DMS79 treated with DMSO at 0.1 percent for 48 hours (cell line): ENCODE measurements around the gene RXRB.
A peak's percentile ranks its signal among the peaks of the same experiment; 100 is the strongest.
"Not testable (repeated sequence)": the region's sequence is repeated elsewhere in the genome, so short reads cannot be mapped to it uniquely, and the experiment has no call there.

Experiments
- DNase-seq: peaks from one replicate; lab custom pipeline; 2025; lab: John Stamatoyannopoulos, UW

RXRB gene

GRCh38 chr6:33200219-33201146, at the start of gene RXRB, which contains the start of gene SLC39A7:
TSS of gene RXRB (minus strand) at chr6:33200665. CDS start at chr6:33200476, 189 bp downstream.
TSS of gene SLC39A7 (plus strand) at chr6:33200867. CDS start at chr6:33201246, 379 bp downstream.
- peak; percentile 95 for DNase-seq

- DNase-seq, result no peak
Observed at GRCh38 chr6:33249732-33250630, 49.5 kb upstream of the RXRB start.

GRCh38 chr6:33248932-33249731, 48.7 kb upstream of the RXRB start:
- DNase-seq, result peak; percentile 98

- DNase-seq, result peak; percentile 61
Observed at GRCh38 chr6:33248643-33248931, 48.1 kb upstream of the RXRB start.

GRCh38 chr6:33247977-33248642, 47.6 kb upstream of the RXRB start:
- DNase-seq, result peak; percentile 80

GRCh38 chr6:33243476-33243875, 43.0 kb upstream of the RXRB start:
- DNase-seq, result no peak

- DNase-seq, result no peak
Observed at GRCh38 chr6:33241968-33242367, 41.5 kb upstream of the RXRB start.

- no peak for DNase-seq
Observed at GRCh38 chr6:33237741-33238140, 37.3 kb upstream of the RXRB start.

GRCh38 chr6:33236852-33237251, 36.4 kb upstream of the RXRB start:
- no peak for DNase-seq

- no peak for DNase-seq
Observed at GRCh38 chr6:33236328-33236727, 35.9 kb upstream of the RXRB start.

- peak; percentile 64 for DNase-seq
Observed at GRCh38 chr6:33235221-33235634, 34.8 kb upstream of the RXRB start.

GRCh38 chr6:33226503-33227120, 26.1 kb upstream of the RXRB start:
- not testable (repeated sequence) for DNase-seq

GRCh38 chr6:33217681-33218080, 17.2 kb upstream of the RXRB start:
- DNase-seq, result no peak

GRCh38 chr6:33217246-33217645, 16.8 kb upstream of the RXRB start:
- no peak for DNase-seq

GRCh38 chr6:33216117-33216649, 15.7 kb upstream of the RXRB start:
- DNase-seq, result no peak

GRCh38 chr6:33215271-33216116, 15.0 kb upstream of the RXRB start:
- no peak for DNase-seq

GRCh38 chr6:33213989-33214335, 13.5 kb upstream of the RXRB start:
- DNase-seq, result no peak

- peak; percentile 34 for DNase-seq
Observed at GRCh38 chr6:33213166-33213988, 12.9 kb upstream of the RXRB start.

GRCh38 chr6:33212857-33213165, 12.3 kb upstream of the RXRB start:
- no peak for DNase-seq
